NB4 (cell line): Measurements from ENCODE around the gene GLRX2.

ENCODE experiments used
- DNase-seq: peaks from one replicate; pipeline ENCODE4 v3.0.0; 2010; ENCODE audit warnings: low read depth
- H3K4me3 ChIP-seq: one replicate; pipeline ENCODE4 v1.5.1; 2011; ENCODE audit warnings: mild to moderate bottlenecking, low read depth, low read length, moderate library complexity
- MYC ChIP-seq: IDR thresholded peaks from 2 replicates; pipeline ENCODE4 v1.6.1; 2011; ENCODE audit warnings: low read depth, low read length
- POLR2A ChIP-seq: IDR thresholded peaks from 2 replicates; pipeline ENCODE4 v1.6.1; 2011; ENCODE audit warnings: mild to moderate bottlenecking; ENCODE audit not compliant: insufficient read length; ENCODE audit errors: extremely low read depth
- TF ChIP-seq, protein P1 (sequence below): IDR thresholded peaks from one replicate; pipeline ENCODE4 v1.5.1; 2012; ENCODE audit warnings: low read depth, low read length
- TF ChIP-seq, protein P2 (sequence below): IDR thresholded peaks from 2 replicates; pipeline ENCODE4 v1.6.1; 2011; ENCODE audit warnings: low read depth, low read length

GLRX2 gene

GRCh38 chr1:193068013-193068412 lies 37.2 kb downstream of the GLRX2 start:
- TF ChIP-seq, protein P1, sequence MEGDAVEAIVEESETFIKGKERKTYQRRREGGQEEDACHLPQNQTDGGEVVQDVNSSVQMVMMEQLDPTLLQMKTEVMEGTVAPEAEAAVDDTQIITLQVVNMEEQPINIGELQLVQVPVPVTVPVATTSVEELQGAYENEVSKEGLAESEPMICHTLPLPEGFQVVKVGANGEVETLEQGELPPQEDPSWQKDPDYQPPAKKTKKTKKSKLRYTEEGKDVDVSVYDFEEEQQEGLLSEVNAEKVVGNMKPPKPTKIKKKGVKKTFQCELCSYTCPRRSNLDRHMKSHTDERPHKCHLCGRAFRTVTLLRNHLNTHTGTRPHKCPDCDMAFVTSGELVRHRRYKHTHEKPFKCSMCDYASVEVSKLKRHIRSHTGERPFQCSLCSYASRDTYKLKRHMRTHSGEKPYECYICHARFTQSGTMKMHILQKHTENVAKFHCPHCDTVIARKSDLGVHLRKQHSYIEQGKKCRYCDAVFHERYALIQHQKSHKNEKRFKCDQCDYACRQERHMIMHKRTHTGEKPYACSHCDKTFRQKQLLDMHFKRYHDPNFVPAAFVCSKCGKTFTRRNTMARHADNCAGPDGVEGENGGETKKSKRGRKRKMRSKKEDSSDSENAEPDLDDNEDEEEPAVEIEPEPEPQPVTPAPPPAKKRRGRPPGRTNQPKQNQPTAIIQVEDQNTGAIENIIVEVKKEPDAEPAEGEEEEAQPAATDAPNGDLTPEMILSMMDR, result no peak
- TF ChIP-seq POLR2A (no peak), MYC (no peak)
- TF ChIP-seq, protein P2, sequence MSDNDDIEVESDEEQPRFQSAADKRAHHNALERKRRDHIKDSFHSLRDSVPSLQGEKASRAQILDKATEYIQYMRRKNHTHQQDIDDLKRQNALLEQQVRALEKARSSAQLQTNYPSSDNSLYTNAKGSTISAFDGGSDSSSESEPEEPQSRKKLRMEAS, result no peak
- peak; percentile 14 for DNase-seq
- no peak overlapping the region for H3K4me3 ChIP-seq

- H3K4me3 ChIP-seq, result no peak overlapping the region
- no peak for DNase-seq
- TF ChIP-seq POLR2A (no peak), MYC (no peak)
- TF ChIP-seq, protein P2, result no peak
- TF ChIP-seq, protein P1, result no peak
Measured at GRCh38 chr1:193066606-193067005, 38.6 kb downstream of the GLRX2 start.

GRCh38 chr1:193065954-193066353 lies 39.3 kb downstream of the GLRX2 start:
- TF ChIP-seq POLR2A (no peak), MYC (no peak)
- TF ChIP-seq, protein P1, result no peak
- TF ChIP-seq, protein P2, result no peak
- no peak for DNase-seq
- H3K4me3 ChIP-seq, result no peak overlapping the region

GRCh38 chr1:193062698-193063463 lies 42.3 kb downstream of the GLRX2 start:
- no peak for TF ChIP-seq POLR2A
- TF ChIP-seq, protein P2, result no peak
- TF ChIP-seq MYC, result no peak
- TF ChIP-seq, protein P1, result no peak
- DNase-seq, result no peak

GRCh38 chr1:193060938-193061337 lies 44.3 kb downstream of the GLRX2 start:
- TF ChIP-seq MYC, result peak; percentile 84
- TF ChIP-seq POLR2A, result no peak
- TF ChIP-seq, protein P2, result peak; percentile 98
- TF ChIP-seq, protein P1, result no peak
- H3K4me3 ChIP-seq, result peak overlapping the region; percentile 99
- peak; percentile 58 for DNase-seq

More at GRCh38 chr1:193062698-193063463, 42.3 kb downstream of the GLRX2 start:
- H3K4me3 ChIP-seq, result no peak overlapping the region
